Vagina (tissue), 2 donors: ENCODE data around the gene SH3RF2.

Source experiments
- CTCF ChIP-seq, 3 experiments: fragments of 450-650 bp in 2 of 3; fragments of 200-600 bp in 1 of 3; sonication (generic) in 1 of 3; IDR thresholded peaks; one replicate each; pipeline ENCODE4 v1.5.1; 2017 to 2019; ENCODE audit warnings: antibody characterized with exemption in 3 of 3, mild to moderate bottlenecking in 2 of 3, moderate library complexity in 2 of 3
- POLR2A ChIP-seq, 2 donors: fragments of 450-650 bp; IDR thresholded peaks; one replicate each; pipeline ENCODE4 v1.6.1; 2017; ENCODE audit warnings: antibody characterized with exemption in 2 of 2, mild to moderate bottlenecking in 2 of 2, moderate library complexity in 2 of 2
- POLR2AphosphoS5 ChIP-seq, 2 donors: sonication (generic); formaldehyde crosslinking; IDR thresholded peaks; one replicate each; pipeline ENCODE4 v1.9.0; 2017; ENCODE audit warnings: antibody characterized with exemption in 2 of 2, mild to moderate bottlenecking in 2 of 2, low read depth in 1 of 2; ENCODE audit not compliant: insufficient read depth in 1 of 2

- TF ChIP-seq CTCF (IDR thresholded peaks at IDR 0.05): no peak
- no peak for TF ChIP-seq POLR2A (IDR thresholded peaks at IDR 0.05)
- peak in 1 of 2 donors; percentile 71 for TF ChIP-seq POLR2AphosphoS5 (IDR thresholded peaks at IDR 0.05; ENCODE audit: insufficient read depth in 1 of 2, low read depth in 1 of 2)
Measured at GRCh38 chr5:145925803-145926202, 10.6 kb upstream of the SH3RF2 start.
